ENCODE measurements around the gene DNAH10. TPM values are rescaled to one million over a fixed set of nuclear protein-coding genes. Genes with fewer than 3 reads are reported as not detected.
A peak's percentile ranks its signal among the peaks of the same experiment; 100 is the strongest.

Gene DNAH10
- total RNA-seq, 1 experiment from 2014 or later = 0.17 TPM

DNA sequence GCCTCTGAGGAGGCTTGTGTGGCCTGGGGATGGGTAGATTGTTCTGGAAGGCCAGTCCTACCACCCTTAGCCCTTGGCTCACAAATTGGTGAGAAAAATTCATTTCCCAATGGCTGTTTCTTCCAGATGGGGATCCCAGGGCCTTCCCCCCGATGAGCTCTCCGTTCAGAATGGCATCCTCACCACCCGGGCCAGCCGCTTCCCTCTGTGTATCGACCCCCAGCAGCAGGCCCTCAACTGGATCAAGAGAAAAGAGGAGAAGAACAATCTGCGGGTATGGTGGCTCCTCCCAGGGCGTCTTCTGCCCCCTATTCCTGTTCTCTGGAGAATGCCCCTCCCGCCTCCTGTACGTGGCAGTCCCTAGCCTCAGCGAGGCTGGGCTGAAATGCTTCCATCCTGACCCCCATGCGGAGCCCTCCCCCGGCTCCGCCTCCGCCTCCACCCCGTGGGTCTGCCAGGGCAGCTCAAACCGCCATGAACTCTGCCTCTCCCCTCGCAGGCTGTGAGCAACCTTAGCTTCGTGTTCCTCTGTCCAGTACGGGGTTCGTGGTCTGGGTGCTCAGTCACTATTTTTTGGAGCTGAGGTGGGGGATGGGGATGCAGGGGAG lies 152.7 kb downstream of the DNAH10 start:
- H3K4me1 Mint-ChIP-seq = peaks cover 0 to 10% of the 10 kb centered on the region in 2 experiments; a peak in 3 of 4 replicates
- H3K27me3 Mint-ChIP-seq (ENCODE audit: low read depth) = peaks cover 81% of the 10 kb centered on the region
- Histone ChIP-seq H2BK5ac (ENCODE audit: insufficient read length, low read length) (no peak overlapping the region), H2AK5ac (ENCODE audit: insufficient read length, low read length) (no peak overlapping the region), H4K91ac (ENCODE audit: insufficient read length, low read depth, low read length) (no peak overlapping the region), H3K4ac (ENCODE audit: low read depth, low read length) (no peak overlapping the region), H3K27me3 (ENCODE audit: insufficient read depth, low read length) (no peaks in the 10 kb centered on the region; the same call in 1 of the 2 replicates), H3K18ac (ENCODE audit: insufficient read length, low read depth, low read length) (no peak overlapping the region), H4K5ac (ENCODE audit: insufficient read length, low read depth, low read length) (no peak overlapping the region), H2BK15ac (ENCODE audit: low read depth, low read length) (no peak overlapping the region), H3K9me3 (ENCODE audit: control insufficient read depth, low read depth, low read length) (no peaks in the 10 kb centered on the region), H3K4me2 (ENCODE audit: insufficient read depth, insufficient read length, low read length) (no peak overlapping the region), H3K79me1 (ENCODE audit: insufficient read depth, low read depth, low read length, poor library complexity, severe bottlenecking) (no peaks in the 10 kb centered on the region), H4K8ac (replicated peaks; ENCODE audit: insufficient read length, low read depth, low read length) (no peak overlapping the region), H2BK12ac (ENCODE audit: insufficient read length, low read depth, low read length) (no peak overlapping the region), H4K20me1 (ENCODE audit: control insufficient read depth, insufficient read depth, insufficient read length) (no peaks in the 10 kb centered on the region), H3K79me2 (ENCODE audit: insufficient read depth, low read length) (no peaks in the 10 kb centered on the region), H3K9ac (ENCODE audit: extremely low read depth, insufficient read length, low read length) (no peak overlapping the region), H3K23me2 (ENCODE audit: insufficient read length, low read depth, low read length, poor library complexity, severe bottlenecking) (no peaks in the 10 kb centered on the region), H3K4me1 (ENCODE audit: insufficient read depth, low read length) (no peaks in the 10 kb centered on the region), H3K14ac (ENCODE audit: insufficient read depth, low read length) (no peak overlapping the region), H3K27ac (ENCODE audit: insufficient read length, low read depth, low read length) (no peak overlapping the region), H3T11ph (ENCODE audit: low read length) (no peak overlapping the region), H2AFZ (ENCODE audit: low read length) (no peak overlapping the region), H2BK120ac (ENCODE audit: low read depth, low read length, poor library complexity, severe bottlenecking) (no peak overlapping the region), H2BK20ac (ENCODE audit: low read depth, low read length, poor library complexity, severe bottlenecking) (no peak overlapping the region), H3K23ac (ENCODE audit: insufficient read length, low read depth, low read length) (no peak overlapping the region), H3K56ac (ENCODE audit: insufficient read length, low read depth, low read length) (no peak overlapping the region)
- peaks cover 13 to 14% of the 10 kb centered on the region in 2 experiments for H3K9me3 Mint-ChIP-seq
- no CpG with 5 or more reads among the region's 20 CpGs for WGBS (ENCODE audit: extremely low coverage, insufficient read length, low lambda C conversion rate)
- peaks cover 0 to 8% (median 4%) of the 10 kb centered on the region in 3 experiments; a peak in 3 of 7 replicates for H3K36me3 Mint-ChIP-seq (ENCODE audit: insufficient read depth in 1 of 3, low read depth in 3 of 3)
- no peak overlapping the region for H3K27ac Mint-ChIP-seq
- no peak overlapping the region for H3K4me3 Mint-ChIP-seq
- peak; percentile 70 for DNase-seq
- TF ChIP-seq, protein P1, sequence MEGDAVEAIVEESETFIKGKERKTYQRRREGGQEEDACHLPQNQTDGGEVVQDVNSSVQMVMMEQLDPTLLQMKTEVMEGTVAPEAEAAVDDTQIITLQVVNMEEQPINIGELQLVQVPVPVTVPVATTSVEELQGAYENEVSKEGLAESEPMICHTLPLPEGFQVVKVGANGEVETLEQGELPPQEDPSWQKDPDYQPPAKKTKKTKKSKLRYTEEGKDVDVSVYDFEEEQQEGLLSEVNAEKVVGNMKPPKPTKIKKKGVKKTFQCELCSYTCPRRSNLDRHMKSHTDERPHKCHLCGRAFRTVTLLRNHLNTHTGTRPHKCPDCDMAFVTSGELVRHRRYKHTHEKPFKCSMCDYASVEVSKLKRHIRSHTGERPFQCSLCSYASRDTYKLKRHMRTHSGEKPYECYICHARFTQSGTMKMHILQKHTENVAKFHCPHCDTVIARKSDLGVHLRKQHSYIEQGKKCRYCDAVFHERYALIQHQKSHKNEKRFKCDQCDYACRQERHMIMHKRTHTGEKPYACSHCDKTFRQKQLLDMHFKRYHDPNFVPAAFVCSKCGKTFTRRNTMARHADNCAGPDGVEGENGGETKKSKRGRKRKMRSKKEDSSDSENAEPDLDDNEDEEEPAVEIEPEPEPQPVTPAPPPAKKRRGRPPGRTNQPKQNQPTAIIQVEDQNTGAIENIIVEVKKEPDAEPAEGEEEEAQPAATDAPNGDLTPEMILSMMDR (conservative IDR thresholded peaks at IDR 0.05) = no peak

Measured in H9 (cell line).